GM11168 (cell line): ENCODE measurements around the gene FAM234B.

ENCODE experiments used
- in situ Hi-C: fragments of 300-500 bp; cut with MboI; formaldehyde crosslinking; loops from one replicate; pipeline ENCODE4 v1.12.0; 2022; ENCODE audit warnings: low sequenced_read_pairs; ENCODE audit not compliant: unreplicated experiment

Gene FAM234B

GRCh38 chr12:13105781-13106180, 61.6 kb downstream of the FAM234B start:
- in situ Hi-C loops = no loop called here

- in situ Hi-C loops = no loop called here
These were observed 62.5 kb downstream of the FAM234B start for GRCh38 chr12:13106666-13107065.

- in situ Hi-C loops = no loop called here
These were observed 68.8 kb downstream of the FAM234B start for GRCh38 chr12:13112968-13113367.

- in situ Hi-C loops = no loop called here
These were observed 70.3 kb downstream of the FAM234B start for GRCh38 chr12:13114251-13115052.

GRCh38 chr12:13116259-13116658, 72.1 kb downstream of the FAM234B start:
- in situ Hi-C loops = no loop called here

- in situ Hi-C loops = no loop called here
These were observed 72.8 kb downstream of the FAM234B start for GRCh38 chr12:13117029-13117428.

- in situ Hi-C loops = no loop called here
These were observed 75.6 kb downstream of the FAM234B start for GRCh38 chr12:13119826-13120225.

- in situ Hi-C loops = no loop called here
These were observed 76.2 kb downstream of the FAM234B start for GRCh38 chr12:13120413-13120812.

GRCh38 chr12:13121568-13121967, 77.4 kb downstream of the FAM234B start:
- in situ Hi-C loops = no loop called here

- in situ Hi-C loops = no loop called here
These were observed 80.7 kb downstream of the FAM234B start for GRCh38 chr12:13124656-13125505.

- in situ Hi-C loops = no loop called here
These were observed 81.8 kb downstream of the FAM234B start for GRCh38 chr12:13125996-13126395.

- in situ Hi-C loops = no loop called here
These were observed 82.3 kb downstream of the FAM234B start for GRCh38 chr12:13126494-13126893.

GRCh38 chr12:13127444-13127843, 83.3 kb downstream of the FAM234B start:
- in situ Hi-C loops = no loop called here

- in situ Hi-C loops = no loop called here
These were observed 84.2 kb downstream of the FAM234B start for GRCh38 chr12:13128291-13128965.

- in situ Hi-C loops = no loop called here
These were observed 86.8 kb downstream of the FAM234B start for GRCh38 chr12:13130981-13131380.
